HG03097 (cell line): Measurements from ENCODE around the gene CCT8L2.
"Not testable (repeated sequence)": the region's sequence is repeated elsewhere in the genome, so short reads cannot be mapped to it uniquely, and the experiment has no call there.

Experiments
- ATAC-seq: cut with Tn5 transposase; IDR thresholded peaks from one replicate; pipeline ENCODE4 v1.9.1; 2021; ENCODE audit not compliant: unreplicated experiment, low FRiP score

CCT8L2 gene

GRCh38 chr22:16595251-16595650 is 2.6 kb upstream of the CCT8L2 start:
- ATAC-seq: not testable (repeated sequence)

- no peak for ATAC-seq
These were observed 1.4 kb upstream of the CCT8L2 start for GRCh38 chr22:16594026-16594425.

- not testable (repeated sequence) for ATAC-seq
These were observed 379 bp downstream of the CCT8L2 start for GRCh38 chr22:16592231-16592630.

GRCh38 chr22:16591136-16591535 is 1.5 kb downstream of the CCT8L2 start:
- ATAC-seq: not testable (repeated sequence)

GRCh38 chr22:16586991-16587390 is 5.6 kb downstream of the CCT8L2 start:
- no peak for ATAC-seq

- no peak for ATAC-seq
These were observed 6.4 kb downstream of the CCT8L2 start for GRCh38 chr22:16586170-16586569.

- ATAC-seq: not testable (repeated sequence)
These were observed 11.7 kb downstream of the CCT8L2 start for GRCh38 chr22:16580872-16581271.

- ATAC-seq: not testable (repeated sequence)
These were observed 23.3 kb downstream of the CCT8L2 start for GRCh38 chr22:16569240-16569834.

- ATAC-seq: no peak
These were observed 24.2 kb downstream of the CCT8L2 start for GRCh38 chr22:16568425-16568758.

- ATAC-seq: not testable (repeated sequence)
These were observed 24.8 kb downstream of the CCT8L2 start for GRCh38 chr22:16567617-16568424.

- ATAC-seq: not testable (repeated sequence)
These were observed 26.0 kb downstream of the CCT8L2 start for GRCh38 chr22:16566421-16567151.

- ATAC-seq: not testable (repeated sequence)
These were observed 26.8 kb downstream of the CCT8L2 start for GRCh38 chr22:16565585-16566420.

GRCh38 chr22:16564837-16565584 is 27.6 kb downstream of the CCT8L2 start:
- ATAC-seq: not testable (repeated sequence)

GRCh38 chr22:16563555-16564520 is 28.8 kb downstream of the CCT8L2 start:
- no peak for ATAC-seq

GRCh38 chr22:16562711-16563554 is 29.7 kb downstream of the CCT8L2 start:
- ATAC-seq: no peak

- ATAC-seq: not testable (repeated sequence)
These were observed 31.4 kb downstream of the CCT8L2 start for GRCh38 chr22:16561093-16561658.

GRCh38 chr22:16560651-16561050 is 32.0 kb downstream of the CCT8L2 start:
- not testable (repeated sequence) for ATAC-seq
